ENCODE data around the gene AGBL3. TPM values are rescaled to one million over a fixed set of nuclear protein-coding genes. Genes with fewer than 3 reads are reported as not detected.
"Not testable (repeated sequence)": the region's sequence is repeated elsewhere in the genome, so short reads cannot be mapped to it uniquely, and the experiment has no call there.

AGBL3 gene
- total RNA-seq, 1 donor from 2014 or later: 5.3 TPM

- no peak for DNase-seq (ENCODE audit: low spot score)
- no peak for ATAC-seq
- intact Hi-C loops (cut with DNase I): no loop called here
These were observed 25.9 kb downstream of the AGBL3 start for GRCh38 chr7:135012229-135012628.

GRCh38 chr7:135023622-135024021 lies 37.3 kb downstream of the AGBL3 start:
- ATAC-seq (no peak), DNase-seq (ENCODE audit: low spot score) (no peak)
- intact Hi-C loops (cut with DNase I): no loop called here

- ATAC-seq: no peak
- no peak for DNase-seq (ENCODE audit: low spot score)
- intact Hi-C loops (cut with DNase I): loop anchor here (10.0 kb wide), 1 partner anchor 50 kb away; no protein-coding TSS in a partner anchor
These were observed 48.9 kb downstream of the AGBL3 start for GRCh38 chr7:135035252-135035651.

DNA sequence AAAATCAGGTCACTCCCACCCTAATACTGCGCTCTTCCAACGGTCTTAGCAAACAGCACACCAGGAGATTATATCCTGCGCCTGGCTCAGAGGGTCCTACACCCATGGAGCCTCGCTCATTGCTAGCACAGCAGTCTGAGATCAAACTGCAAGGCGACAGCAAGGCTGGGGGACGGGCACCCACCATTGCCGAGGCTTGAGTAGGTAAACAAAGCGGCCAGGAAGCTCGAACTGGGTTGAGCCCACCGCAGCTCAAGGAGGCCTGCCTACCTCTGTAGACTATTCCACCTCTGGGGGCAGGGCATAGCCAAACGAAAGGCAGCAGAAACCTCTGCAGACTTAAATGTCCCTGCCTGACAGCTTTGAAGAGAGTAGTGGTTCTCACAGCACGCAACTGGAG lies 80.7 kb downstream of the AGBL3 start:
- ATAC-seq; intact Hi-C loops (cut with DNase I); DNase-seq (ENCODE audit: low spot score): not testable (repeated sequence)

- DNase-seq (ENCODE audit: low spot score) (no peak), ATAC-seq (no peak)
- intact Hi-C loops (cut with DNase I): no loop called here
These were observed 87.8 kb downstream of the AGBL3 start for GRCh38 chr7:135074096-135074495.

DNA sequence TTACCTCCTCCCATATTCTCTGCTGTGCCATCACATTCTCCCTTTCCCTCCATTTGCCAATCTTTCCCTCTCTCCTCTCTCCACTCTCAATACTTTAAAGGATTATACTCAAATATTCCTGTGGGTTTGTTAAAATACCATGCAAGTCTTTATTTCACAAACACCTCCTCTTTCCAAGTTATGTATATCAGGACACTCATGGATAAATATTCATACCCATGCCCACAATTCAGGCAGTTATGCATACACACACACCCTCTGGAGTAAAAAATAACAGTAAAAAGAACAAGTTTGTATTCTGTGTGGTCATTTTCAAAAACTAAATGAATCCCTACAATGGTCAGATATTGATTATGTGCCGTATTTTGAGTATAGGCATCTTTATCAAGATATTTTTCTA lies 88.2 kb downstream of the AGBL3 start:
- no peak for DNase-seq (ENCODE audit: low spot score)
- intact Hi-C loops (cut with DNase I): no loop called here
- ATAC-seq: no peak

GRCh38 chr7:135075716-135076115 lies 89.4 kb downstream of the AGBL3 start:
- intact Hi-C loops (cut with DNase I): no loop called here
- no peak for DNase-seq (ENCODE audit: low spot score)
- no peak for ATAC-seq

GRCh38 chr7:135076882-135077281 lies 90.6 kb downstream of the AGBL3 start:
- intact Hi-C loops (cut with DNase I): no loop called here
- no peak for DNase-seq (ENCODE audit: low spot score)
- ATAC-seq: no peak

- no peak for DNase-seq (ENCODE audit: low spot score)
- no peak for ATAC-seq
- intact Hi-C loops (cut with DNase I): no loop called here
These were observed 91.3 kb downstream of the AGBL3 start for GRCh38 chr7:135077642-135078041.

- intact Hi-C loops (cut with DNase I): no loop called here
- DNase-seq (ENCODE audit: low spot score): no peak
- no peak for ATAC-seq
These were observed 91.7 kb downstream of the AGBL3 start for GRCh38 chr7:135078051-135078450.

- intact Hi-C loops (cut with DNase I): no loop called here
- DNase-seq (ENCODE audit: low spot score): no peak
- no peak for ATAC-seq
These were observed 92.8 kb downstream of the AGBL3 start for GRCh38 chr7:135079068-135079467.

DNA sequence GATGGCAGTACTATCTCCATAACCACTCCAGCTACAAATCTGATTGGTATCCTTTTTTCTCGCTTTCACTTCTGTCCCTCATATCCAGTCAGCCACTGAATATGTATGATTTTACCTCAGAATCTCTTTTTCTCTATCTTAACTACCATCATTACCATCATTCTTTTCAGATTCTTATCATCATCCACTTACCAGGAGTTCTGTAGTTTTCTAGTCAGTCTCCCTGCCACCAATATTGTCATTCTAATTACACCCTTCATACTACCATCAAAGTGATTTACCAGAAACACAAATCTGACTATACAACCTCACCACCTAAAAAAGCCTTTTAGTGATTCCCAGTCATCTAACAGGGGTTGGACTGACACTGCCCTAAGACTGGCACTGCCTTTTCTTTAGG lies 96.7 kb downstream of the AGBL3 start:
- DNase-seq (ENCODE audit: low spot score) (no peak), ATAC-seq (no peak)
- intact Hi-C loops (cut with DNase I): loop anchor here (10.0 kb wide), 1 partner anchor 48 kb away; no protein-coding TSS in a partner anchor

DNA sequence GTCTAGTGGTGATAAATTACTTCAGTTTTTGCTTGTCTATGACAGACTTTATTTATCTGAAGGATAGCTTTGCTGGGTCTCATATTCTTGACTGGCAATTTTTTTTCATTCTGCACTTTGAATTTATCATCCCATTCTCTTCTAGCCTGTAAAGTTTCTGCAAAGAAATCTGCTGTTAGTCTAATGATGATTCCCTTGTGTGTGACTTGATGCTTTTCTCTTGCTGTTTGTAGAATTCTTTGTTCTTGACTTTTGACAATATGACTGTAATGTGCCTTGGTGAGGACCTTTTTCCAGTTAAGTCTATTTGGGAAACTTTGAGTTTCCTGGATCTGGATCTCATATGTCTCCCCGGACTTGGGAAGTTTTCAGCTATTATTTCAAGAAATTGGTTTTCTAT lies 102.3 kb downstream of the AGBL3 start:
- intact Hi-C loops (cut with DNase I): loop anchor here (10.0 kb wide), 1 partner anchor 54 kb away; no protein-coding TSS in a partner anchor
- ATAC-seq (no peak), DNase-seq (ENCODE audit: low spot score) (no peak)

GRCh38 chr7:135091717-135092116 lies 105.4 kb downstream of the AGBL3 start:
- DNase-seq (ENCODE audit: low spot score) (no peak), ATAC-seq (no peak)
- intact Hi-C loops (cut with DNase I): no loop called here

GRCh38 chr7:135094472-135095237 lies 108.3 kb downstream of the AGBL3 start:
- ATAC-seq (no peak), DNase-seq (ENCODE audit: low spot score) (no peak)
- intact Hi-C loops (cut with DNase I): no loop called here

DNA sequence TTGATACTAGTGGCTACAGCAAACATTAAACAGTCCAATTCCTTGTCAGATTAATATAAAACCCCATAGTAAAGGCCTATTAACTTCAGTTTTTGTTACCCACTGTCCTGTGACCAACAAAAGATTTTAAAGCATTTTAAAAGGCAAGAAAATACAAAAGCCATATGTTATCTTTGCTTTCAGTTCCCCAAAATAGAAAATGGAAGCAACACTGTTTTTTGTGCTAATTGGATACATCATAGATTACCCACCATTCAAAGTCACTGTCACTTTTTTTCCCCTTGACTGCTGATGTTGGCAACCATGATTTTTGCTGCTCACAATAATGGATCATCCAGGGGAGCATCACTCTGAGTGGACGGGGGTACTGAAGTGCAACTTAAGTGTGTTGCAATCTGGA lies 109.1 kb downstream of the AGBL3 start:
- ATAC-seq (no peak), DNase-seq (ENCODE audit: low spot score) (no peak)
- intact Hi-C loops (cut with DNase I): no loop called here

GRCh38 chr7:135098391-135098790 lies 112.1 kb downstream of the AGBL3 start:
- DNase-seq (ENCODE audit: low spot score) (no peak), ATAC-seq (no peak)
- intact Hi-C loops (cut with DNase I): no loop called here

GRCh38 chr7:135100856-135101255 lies 114.5 kb downstream of the AGBL3 start:
- intact Hi-C loops (cut with DNase I): no loop called here
- DNase-seq (ENCODE audit: low spot score): no peak
- no peak for ATAC-seq

DNA sequence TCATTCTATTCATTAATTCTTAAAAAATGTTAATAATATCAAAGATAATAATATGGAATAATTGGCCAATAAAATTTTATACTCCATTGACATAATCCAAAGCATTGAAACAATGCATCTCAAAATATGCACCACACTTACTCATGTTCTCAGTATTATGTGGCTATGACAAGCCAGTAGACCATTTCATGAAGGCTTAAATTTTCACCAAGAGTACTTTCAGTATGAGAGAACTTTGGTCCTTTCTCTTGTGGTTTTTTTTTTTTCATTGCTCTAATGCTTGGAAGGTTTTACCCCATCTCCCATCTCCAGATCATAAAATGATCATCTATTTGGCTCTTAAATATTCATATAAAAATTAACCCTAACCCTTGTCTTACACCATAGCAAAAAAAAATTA lies 116.1 kb downstream of the AGBL3 start:
- intact Hi-C loops (cut with DNase I): no loop called here
- ATAC-seq (no peak), DNase-seq (ENCODE audit: low spot score) (no peak)

DNA sequence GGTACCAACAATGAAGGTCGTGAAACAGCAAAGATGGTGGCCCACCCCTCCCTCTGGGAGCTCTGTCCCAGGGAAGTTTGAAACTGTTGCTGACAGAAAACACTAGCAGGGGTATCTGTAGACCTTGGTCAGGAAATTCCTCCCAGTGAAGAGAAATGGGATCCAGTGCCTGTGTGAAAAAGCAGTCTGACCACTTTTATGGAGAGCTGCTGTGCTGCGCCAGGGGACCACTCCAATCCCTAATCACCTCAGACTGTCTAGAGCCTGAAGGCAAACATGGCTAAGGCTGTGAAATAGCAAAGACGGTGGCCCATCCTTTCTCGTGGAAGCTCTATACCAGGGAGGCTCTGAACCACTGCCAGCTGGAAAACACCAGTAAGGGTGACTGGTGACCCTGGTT lies 123.3 kb downstream of the AGBL3 start:
- no peak for DNase-seq (ENCODE audit: low spot score)
- intact Hi-C loops (cut with DNase I): no loop called here
- no peak for ATAC-seq

DNA sequence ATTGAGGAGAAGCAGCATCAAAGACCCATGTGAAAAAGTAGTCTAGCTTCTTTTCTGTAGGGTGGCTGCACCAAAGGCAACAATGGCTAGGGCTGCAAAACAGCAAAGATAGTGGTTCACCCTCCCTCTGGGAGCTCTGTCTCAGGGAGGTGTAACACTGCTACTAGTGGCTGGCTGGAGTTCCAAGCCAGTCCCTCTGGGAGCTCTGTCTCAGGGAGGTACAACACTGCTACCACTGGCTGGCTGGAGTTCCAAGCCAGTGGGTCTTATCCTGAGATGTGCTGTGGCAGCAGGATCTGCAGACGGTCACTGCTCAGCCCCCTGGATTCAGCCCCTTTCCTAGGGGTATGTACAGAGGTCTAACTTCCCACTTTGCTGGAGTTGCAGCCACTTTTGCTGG lies 123.7 kb downstream of the AGBL3 start:
- DNase-seq (ENCODE audit: low spot score) (no peak), ATAC-seq (no peak)
- intact Hi-C loops (cut with DNase I): no loop called here
